Upper lobe of right lung (tissue), 1 donor: ENCODE results near the gene KRT76. TPM values are rescaled to one million over a fixed set of nuclear protein-coding genes. Genes with fewer than 3 reads are reported as not detected.
"Not testable (repeated sequence)": the region's sequence is repeated elsewhere in the genome, so short reads cannot be mapped to it uniquely, and the experiment has no call there.

Source experiments
- ATAC-seq: fragments of 200-7000 bp; cut with Tn5 transposase; one replicate; pipeline ENCODE4 v1.9.1; 2020; ENCODE audit warnings: mild to moderate bottlenecking, moderate library complexity
- DNase-seq: peaks from one replicate; pipeline ENCODE4 v3.0.0-alpha.2; 2020
- H3K27ac ChIP-seq: fragments of 200-600 bp; one replicate; pipeline ENCODE4 v1.8.0; 2022
- H3K27me3 ChIP-seq: fragments of 200-600 bp; one replicate; pipeline ENCODE4 v1.8.0; 2022; ENCODE audit warnings: mild to moderate bottlenecking
- H3K36me3 ChIP-seq: fragments of 200-600 bp; one replicate; pipeline ENCODE4 v1.8.0; 2022
- H3K4me1 ChIP-seq: fragments of 200-600 bp; one replicate; pipeline ENCODE4 v1.8.0; 2022
- H3K4me3 ChIP-seq: fragments of 200-600 bp; one replicate; pipeline ENCODE4 v1.8.0; 2022; ENCODE audit warnings: mild to moderate bottlenecking
- H3K9me3 ChIP-seq: fragments of 200-600 bp; one replicate; pipeline ENCODE4 v1.8.0; 2022
- CTCF ChIP-seq: fragments of 200-600 bp; IDR thresholded peaks from one replicate; pipeline ENCODE4 v1.8.0; 2022; ENCODE audit warnings: antibody characterized with exemption
- intact Hi-C: fragments of 100-400 bp; cut with DNase I; formaldehyde crosslinking; loops from one replicate; pipeline ENCODE4 v1.11.0; 2022
- total RNA-seq: library from RNA; stranded (reverse); fragmentation: NEBNext Ultra II Directional; extraction: Animal tissue kit (Norgen Biotek cat#: 25700); gene quantifications from one replicate; pipeline ENCODE4 v1.2.1, GENCODE V29; 2021
- donor health status: DM: no; HTN: yes; CAD: no; lungs with severe emphysema.

Gene KRT76
- total RNA-seq, 1 donor from 2014 or later, result not detected

DNA sequence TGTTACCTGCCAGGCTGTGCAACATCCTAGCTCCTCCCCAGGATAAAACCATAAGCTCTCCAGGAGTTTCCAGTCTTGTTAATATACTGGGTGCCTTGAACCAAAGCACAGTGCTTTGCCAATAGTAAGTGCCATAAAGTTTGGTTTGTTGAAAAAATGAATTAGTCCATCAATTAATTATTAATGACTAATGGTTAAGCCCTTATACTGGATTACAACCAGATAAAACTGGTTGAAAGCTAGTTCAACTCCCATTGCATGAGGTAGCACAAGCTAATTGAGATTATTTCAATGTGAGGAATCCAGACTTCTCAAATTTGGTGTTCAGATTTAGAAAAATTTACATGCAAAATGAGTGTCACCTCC lies 20.4 kb upstream of the KRT76 start:
- H3K9me3 ChIP-seq, result no peaks in the 10 kb centered on the region
- H3K4me3 ChIP-seq, result no peak overlapping the region
- H3K4me1 ChIP-seq, result peaks cover 11% of the 10 kb centered on the region
- intact Hi-C loops, result no loop called here
- no peak overlapping the region for H3K27ac ChIP-seq
- H3K27me3 ChIP-seq, result peaks cover 18% of the 10 kb centered on the region
- DNase-seq (no peak), ATAC-seq (no peak)
- H3K36me3 ChIP-seq, result no peaks in the 10 kb centered on the region
- no peak for TF ChIP-seq CTCF

- peaks cover 23% of the 10 kb centered on the region for H3K27me3 ChIP-seq
- H3K4me3 ChIP-seq, result no peak overlapping the region
- H3K36me3 ChIP-seq, result no peaks in the 10 kb centered on the region
- TF ChIP-seq CTCF, result no peak
- no peak overlapping the region for H3K27ac ChIP-seq
- DNase-seq, result peak; percentile 15
- H3K9me3 ChIP-seq, result no peaks in the 10 kb centered on the region
- intact Hi-C loops, result no loop called here
- H3K4me1 ChIP-seq, result peaks cover 11% of the 10 kb centered on the region
- ATAC-seq, result no peak
Measured at GRCh38 chr12:52796839-52797528, 19.8 kb upstream of the KRT76 start.

DNA sequence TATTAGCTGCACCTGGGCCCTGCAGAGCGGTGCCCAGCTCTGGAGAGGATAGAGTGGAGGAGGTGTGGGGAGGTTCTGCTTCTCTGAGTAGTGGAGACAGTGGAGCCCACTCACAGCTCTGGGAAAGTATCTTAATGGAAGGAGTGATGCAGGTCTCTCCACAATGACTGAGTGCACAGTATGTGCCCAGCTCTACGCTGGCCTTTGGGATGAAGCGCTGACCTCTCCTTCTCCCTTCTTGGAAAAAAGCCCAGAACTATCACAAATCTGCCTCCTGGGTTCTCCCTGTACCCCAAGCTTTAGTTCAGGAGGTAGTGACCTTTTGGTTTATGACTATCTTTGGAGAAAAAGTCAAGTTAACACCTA lies 19.3 kb upstream of the KRT76 start:
- H3K27me3 ChIP-seq, result peaks cover 29% of the 10 kb centered on the region
- no peak for ATAC-seq
- no peaks in the 10 kb centered on the region for H3K9me3 ChIP-seq
- H3K36me3 ChIP-seq, result no peaks in the 10 kb centered on the region
- intact Hi-C loops, result no loop called here
- no peak overlapping the region for H3K4me3 ChIP-seq
- peak; percentile 38 for DNase-seq
- TF ChIP-seq CTCF, result no peak
- no peak overlapping the region for H3K27ac ChIP-seq
- H3K4me1 ChIP-seq, result peaks cover 11% of the 10 kb centered on the region

- H3K36me3 ChIP-seq, result no peaks in the 10 kb centered on the region
- no peaks in the 10 kb centered on the region for H3K9me3 ChIP-seq
- DNase-seq (peak; percentile 44), ATAC-seq (no peak)
- peaks cover 34% of the 10 kb centered on the region for H3K27me3 ChIP-seq
- no peak for TF ChIP-seq CTCF
- intact Hi-C loops, result no loop called here
- peaks cover 11% of the 10 kb centered on the region for H3K4me1 ChIP-seq
- no peak within 1 kb of the TSS for H3K27ac ChIP-seq
- no peak within 1 kb of the TSS for H3K4me3 ChIP-seq
Measured at GRCh38 chr12:52795694-52796428, 18.7 kb upstream of the KRT76 start, which contains the start of gene KRT3. KRT3 (minus strand) TSS chr12:52796117; CDS start chr12:52796042, 75 bp downstream.

GRCh38 chr12:52795332-52795674 lies 18.2 kb upstream of the KRT76 start:
- ATAC-seq, H3K27ac ChIP-seq, DNase-seq, H3K9me3 ChIP-seq, H3K4me1 ChIP-seq, H3K4me3 ChIP-seq, intact Hi-C loops, H3K36me3 ChIP-seq: not testable (repeated sequence)
- peaks cover 40% of the 10 kb centered on the region for H3K27me3 ChIP-seq

- Histone ChIP-seq H3K36me3 (no peaks in the 10 kb centered on the region), H3K4me1 (peaks cover 5% of the 10 kb centered on the region), H3K27ac (no peak overlapping the region), H3K4me3 (no peak overlapping the region), H3K27me3 (peaks cover 43% of the 10 kb centered on the region), H3K9me3 (no peaks in the 10 kb centered on the region)
- intact Hi-C loops, result no loop called here
- TF ChIP-seq CTCF, result no peak
- DNase-seq, result peak; percentile 26
- ATAC-seq, result no peak
Measured at GRCh38 chr12:52794479-52795331, 17.6 kb upstream of the KRT76 start.
